GM21786 (cell line): Measurements from ENCODE around the gene ITGA2.
A peak's percentile ranks its signal among the peaks of the same experiment; 100 is the strongest.
"Not testable (repeated sequence)": the region's sequence is repeated elsewhere in the genome, so short reads cannot be mapped to it uniquely, and the experiment has no call there.

Source experiments
- ATAC-seq: cut with Tn5 transposase; IDR thresholded peaks from one replicate; pipeline ENCODE4 v1.9.1; 2021; ENCODE audit not compliant: unreplicated experiment

Gene ITGA2

DNA sequence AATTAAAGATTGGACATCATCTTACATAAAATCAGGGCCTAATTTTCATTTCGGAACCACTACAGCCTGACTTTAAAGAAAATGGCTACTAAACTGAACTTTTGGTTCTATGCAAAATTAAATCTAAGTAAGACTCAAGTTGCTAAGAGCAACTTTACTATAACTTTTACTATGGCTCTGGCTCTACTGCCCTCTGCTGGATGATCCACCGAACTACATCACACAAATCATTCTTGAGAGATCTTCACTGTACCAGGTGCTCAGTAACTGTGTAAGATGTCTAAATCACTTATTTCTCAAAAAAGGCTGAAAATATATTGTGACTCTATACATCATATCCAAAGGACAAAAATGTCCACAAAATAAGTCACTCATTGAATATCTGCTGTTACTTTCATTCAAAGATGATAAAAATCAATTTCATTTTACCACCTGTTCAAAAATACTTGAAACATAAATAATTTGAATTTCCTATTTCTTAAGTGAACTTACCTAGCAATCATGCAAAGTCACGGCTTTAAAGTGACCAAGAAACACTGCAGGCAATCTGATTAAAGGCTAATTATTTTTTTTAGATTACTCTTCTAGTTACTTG is 106.9 kb downstream of the ITGA2 start:
- peak; percentile 65 for ATAC-seq

GRCh38 chr5:53099546-53099945 is 110.4 kb downstream of the ITGA2 start:
- no peak for ATAC-seq

DNA sequence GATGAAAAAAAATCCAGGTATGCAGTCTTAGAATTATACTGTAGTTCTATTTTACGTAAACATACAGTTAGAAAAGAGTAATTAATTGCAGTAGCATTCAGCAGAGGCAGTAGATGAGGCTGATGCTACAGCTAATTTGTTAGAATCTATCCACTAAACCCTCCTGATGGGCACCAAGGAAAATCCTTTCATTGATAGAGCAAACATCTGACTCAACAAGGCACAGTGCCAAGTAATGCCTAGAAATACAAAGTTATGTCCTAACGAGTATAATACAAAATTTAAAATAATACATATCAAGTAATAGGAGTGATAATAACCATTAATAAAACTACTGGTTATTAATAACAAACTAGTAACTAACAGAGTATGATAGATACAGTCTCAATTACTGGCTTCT is 111.5 kb downstream of the ITGA2 start:
- no peak for ATAC-seq

- ATAC-seq = no peak
Observed at GRCh38 chr5:53105611-53106300, 116.6 kb downstream of the ITGA2 start.

DNA sequence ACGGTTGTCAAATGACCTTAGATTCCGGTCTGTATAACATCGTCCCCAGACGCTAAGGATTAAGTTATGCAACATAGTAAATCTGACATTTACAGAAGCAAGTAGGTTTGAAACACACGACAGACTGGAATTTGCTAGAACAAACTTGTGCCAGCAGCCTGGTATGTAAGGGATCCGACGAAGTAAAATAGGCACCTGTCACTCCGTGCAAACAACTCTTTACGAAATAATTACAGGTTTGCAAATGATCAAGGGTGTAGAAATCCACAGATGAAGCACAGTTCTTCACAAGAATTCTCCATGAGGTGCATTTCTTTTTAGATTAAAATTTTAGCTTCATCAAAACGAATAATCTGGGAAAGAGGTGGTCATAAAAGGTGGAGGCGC is 119.9 kb downstream of the ITGA2 start:
- ATAC-seq = peak; percentile 12

GRCh38 chr5:53109443-53110127 is 120.4 kb downstream of the ITGA2 start, which contains the start of gene MOCS2:
Gene MOCS2 (minus strand): TSS chr5:53109757. CDS start chr5:53107174, 2,583 bp downstream.
- ATAC-seq = peak; percentile 94

DNA sequence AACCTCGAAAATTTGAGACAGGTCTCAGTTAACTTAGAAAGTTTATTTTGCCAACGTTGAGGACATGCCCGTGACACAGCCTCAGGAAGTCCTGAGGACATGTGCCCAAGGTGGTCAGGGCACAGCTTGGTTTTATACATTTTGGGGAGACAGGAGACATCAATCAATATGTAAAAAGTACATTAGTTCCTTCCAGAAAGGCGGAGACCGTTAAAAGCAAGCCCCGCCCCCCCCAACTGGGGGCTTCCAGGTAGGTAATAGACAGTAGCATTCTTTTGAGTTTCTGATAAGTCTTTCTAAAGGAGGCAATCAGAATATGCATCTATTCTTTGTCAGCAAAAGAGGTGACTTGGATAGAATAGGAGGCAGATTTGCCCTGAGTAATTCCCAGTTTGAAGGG is 121.0 kb downstream of the ITGA2 start:
- ATAC-seq = peak; percentile 11

DNA sequence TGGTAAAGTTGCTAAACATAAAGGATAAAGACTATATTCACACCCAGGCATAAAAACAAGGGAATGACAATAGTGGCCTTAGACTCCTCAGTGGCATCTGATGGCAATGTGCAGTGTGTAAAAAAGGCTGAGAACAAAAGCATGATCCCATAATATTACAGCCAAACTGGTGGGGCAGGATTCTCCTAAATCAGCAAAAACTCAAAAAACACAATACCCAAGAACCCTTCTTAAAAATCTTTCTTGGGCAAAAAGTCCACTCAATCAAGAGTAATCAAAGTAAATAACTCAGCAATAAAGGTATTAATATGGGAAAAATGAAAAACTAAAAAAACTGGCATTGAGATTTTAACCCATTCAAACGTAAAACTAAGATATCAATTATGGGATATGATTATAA is 122.0 kb downstream of the ITGA2 start:
- ATAC-seq = no peak

GRCh38 chr5:53112307-53112706 is 123.2 kb downstream of the ITGA2 start:
- ATAC-seq = not testable (repeated sequence)

DNA sequence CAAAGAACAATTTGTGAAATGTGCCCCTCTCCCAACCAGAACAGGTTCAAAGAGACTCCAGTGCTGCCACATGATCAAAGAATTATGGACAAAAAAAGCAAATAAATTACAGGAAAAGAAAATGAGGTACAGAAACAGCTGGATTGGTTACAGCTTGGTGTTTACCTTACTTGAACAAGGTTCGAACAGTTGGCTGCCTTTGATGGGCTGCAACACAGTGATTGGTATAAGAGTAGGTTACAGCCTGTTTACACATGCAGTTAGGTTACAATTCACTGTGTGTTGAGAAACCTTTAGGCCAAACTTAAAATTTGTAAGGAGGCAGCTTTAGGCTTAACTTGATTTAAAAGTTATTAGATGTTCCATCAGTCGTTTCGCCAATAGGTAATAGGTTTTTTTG is 123.8 kb downstream of the ITGA2 start:
- ATAC-seq = no peak

GRCh38 chr5:53113947-53114346 is 124.8 kb downstream of the ITGA2 start:
- ATAC-seq = no peak

- ATAC-seq = no peak
Observed at GRCh38 chr5:53114988-53115387, 125.8 kb downstream of the ITGA2 start.

DNA sequence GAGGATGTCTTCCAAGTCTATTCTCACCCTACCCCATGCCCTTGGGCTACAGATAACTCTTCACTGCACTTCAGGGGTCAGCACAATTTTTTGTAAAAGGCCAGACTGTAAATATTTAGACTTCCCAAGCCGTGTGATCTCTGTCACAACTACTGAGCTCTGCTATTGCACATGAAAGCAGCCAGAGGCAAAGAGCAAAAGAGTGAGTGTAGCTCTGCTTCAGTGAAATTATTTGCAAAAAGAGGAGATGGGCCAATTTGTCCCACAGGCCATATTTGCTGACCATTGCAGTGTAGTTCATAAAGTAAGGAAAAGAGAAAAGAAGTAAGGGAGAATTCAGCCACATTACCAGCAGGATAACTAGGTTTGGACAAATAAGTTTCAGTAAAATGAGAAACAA is 127.4 kb downstream of the ITGA2 start:
- ATAC-seq = no peak

GRCh38 chr5:53118879-53119278 is 129.7 kb downstream of the ITGA2 start:
- no peak for ATAC-seq

DNA sequence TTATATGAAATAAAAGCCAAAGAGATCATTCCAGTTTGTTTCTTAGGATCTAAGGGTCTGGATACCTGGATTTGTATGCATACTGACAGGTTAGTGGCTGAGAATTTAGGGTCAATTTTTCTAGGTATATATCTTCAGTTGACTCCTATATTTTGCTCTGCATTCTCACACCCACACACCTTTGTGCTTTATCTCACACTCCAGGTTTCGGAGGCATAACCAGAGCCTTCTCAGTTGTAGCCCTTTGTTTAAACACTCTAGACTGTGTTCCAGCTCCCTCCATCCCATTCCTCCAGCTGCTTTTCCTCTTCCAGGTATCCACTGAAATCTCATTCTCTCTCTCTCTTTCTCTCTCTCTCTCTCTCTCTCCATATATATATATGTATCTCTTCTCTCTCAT is 131.0 kb downstream of the ITGA2 start:
- no peak for ATAC-seq

DNA sequence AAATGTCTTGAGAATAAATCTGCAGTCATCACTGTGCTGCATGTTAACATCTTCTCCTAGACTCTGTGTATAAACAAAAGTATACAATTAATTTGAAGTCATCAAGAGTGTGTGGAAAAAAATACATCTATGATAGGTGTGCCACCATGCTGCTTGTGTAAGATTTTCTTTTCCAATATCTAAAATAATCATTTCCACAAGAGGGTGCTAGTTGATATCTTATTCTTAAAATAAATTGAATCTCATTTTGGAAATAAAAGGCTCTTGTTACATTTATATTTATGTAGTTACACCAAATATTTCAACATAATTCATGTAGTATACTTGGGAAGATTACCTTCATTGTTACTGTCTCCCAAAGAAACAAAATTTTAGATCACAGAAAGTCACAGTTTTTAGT is 134.6 kb downstream of the ITGA2 start:
- no peak for ATAC-seq

- ATAC-seq = no peak
Observed at GRCh38 chr5:53126521-53126920, 137.4 kb downstream of the ITGA2 start.

GRCh38 chr5:53127107-53127506 is 138.0 kb downstream of the ITGA2 start:
- ATAC-seq = no peak

DNA sequence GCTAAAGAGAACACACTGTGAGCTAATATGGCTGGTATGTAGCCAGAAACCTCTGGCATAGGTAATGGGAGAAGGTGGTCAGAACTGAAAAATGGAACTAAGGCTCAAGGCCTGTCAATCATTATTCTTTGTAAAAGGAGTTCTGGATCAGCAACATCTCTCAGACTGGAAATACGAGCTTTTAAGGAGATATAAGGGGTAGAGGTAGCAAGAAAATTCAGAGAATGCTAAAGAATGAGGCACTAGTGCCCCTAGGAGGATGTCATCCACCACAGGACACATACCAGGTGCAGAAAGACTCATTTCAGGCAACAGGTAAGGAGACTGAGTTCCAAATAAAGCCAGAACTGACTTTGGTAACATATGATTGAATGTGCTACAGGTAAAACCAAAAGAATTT is 139.3 kb downstream of the ITGA2 start:
- no peak for ATAC-seq

- no peak for ATAC-seq
Observed at GRCh38 chr5:53130266-53130665, 141.1 kb downstream of the ITGA2 start.

GRCh38 chr5:53133020-53133419 is 143.9 kb downstream of the ITGA2 start:
- ATAC-seq = no peak
